ENCODE measurements around the gene ARID1B. TPM values are rescaled to one million over a fixed set of nuclear protein-coding genes. Genes with fewer than 3 reads are reported as not detected.

Gene ARID1B
- total RNA-seq, 1 experiment from 2014 or later: 86.3 TPM

DNA sequence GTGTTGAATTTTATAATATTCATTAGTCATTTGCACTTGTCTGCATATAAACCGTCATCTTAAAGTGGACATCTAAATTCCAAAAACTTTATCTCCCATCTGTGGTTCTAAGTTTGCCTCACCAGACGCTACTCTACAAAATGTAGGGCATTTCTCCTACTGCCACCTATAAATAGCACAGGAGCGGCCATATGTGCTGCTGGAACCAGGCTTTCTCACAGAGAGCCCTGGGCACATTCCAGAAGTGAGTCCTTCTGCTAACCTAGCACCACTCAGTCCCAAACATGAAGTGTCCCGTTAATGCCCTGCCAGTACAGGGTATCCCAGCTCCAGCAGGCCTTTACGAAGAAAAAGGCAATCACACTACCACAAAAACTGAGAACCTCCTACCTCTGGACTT is 392.5 kb downstream of the ARID1B start:
- DNase-seq (ENCODE audit: low spot score): no peak
- Histone ChIP-seq H3K36me3 (ENCODE audit: insufficient read depth, low read length, poor library complexity, severe bottlenecking) (no peaks in the 10 kb centered on the region), H3K4me3 (ENCODE audit: low read depth, low read length, poor library complexity, severe bottlenecking) (no peak overlapping the region), H3K27ac (ENCODE audit: low read depth, low read length, poor library complexity, severe bottlenecking) (no peak overlapping the region), H3K9me3 (ENCODE audit: low read depth, low read length, poor library complexity, severe bottlenecking) (no peaks in the 10 kb centered on the region), H3K27me3 (replicated peaks; ENCODE audit: insufficient read depth, low read depth, low read length, poor library complexity) (no peaks in the 10 kb centered on the region), H3K4me1 (ENCODE audit: insufficient read depth, low read length, poor library complexity, severe bottlenecking) (no peaks in the 10 kb centered on the region)
- intact Hi-C loops (cut with micrococcal nuclease; ENCODE audit: unreplicated experiment): no loop called here
- TF ChIP-seq, protein P1, sequence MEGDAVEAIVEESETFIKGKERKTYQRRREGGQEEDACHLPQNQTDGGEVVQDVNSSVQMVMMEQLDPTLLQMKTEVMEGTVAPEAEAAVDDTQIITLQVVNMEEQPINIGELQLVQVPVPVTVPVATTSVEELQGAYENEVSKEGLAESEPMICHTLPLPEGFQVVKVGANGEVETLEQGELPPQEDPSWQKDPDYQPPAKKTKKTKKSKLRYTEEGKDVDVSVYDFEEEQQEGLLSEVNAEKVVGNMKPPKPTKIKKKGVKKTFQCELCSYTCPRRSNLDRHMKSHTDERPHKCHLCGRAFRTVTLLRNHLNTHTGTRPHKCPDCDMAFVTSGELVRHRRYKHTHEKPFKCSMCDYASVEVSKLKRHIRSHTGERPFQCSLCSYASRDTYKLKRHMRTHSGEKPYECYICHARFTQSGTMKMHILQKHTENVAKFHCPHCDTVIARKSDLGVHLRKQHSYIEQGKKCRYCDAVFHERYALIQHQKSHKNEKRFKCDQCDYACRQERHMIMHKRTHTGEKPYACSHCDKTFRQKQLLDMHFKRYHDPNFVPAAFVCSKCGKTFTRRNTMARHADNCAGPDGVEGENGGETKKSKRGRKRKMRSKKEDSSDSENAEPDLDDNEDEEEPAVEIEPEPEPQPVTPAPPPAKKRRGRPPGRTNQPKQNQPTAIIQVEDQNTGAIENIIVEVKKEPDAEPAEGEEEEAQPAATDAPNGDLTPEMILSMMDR (conservative IDR thresholded peaks at IDR 0.05; ENCODE audit: low read depth, low read length): no peak
- TF ChIP-seq EZH2 (IDR thresholded peaks at IDR 0.05; ENCODE audit: borderline replicate concordance, low read depth, low read length, poor library complexity, severe bottlenecking): no peak
- ChIA-PET POLR2A (ENCODE audit: low non-redundant PET) (no interaction called here), CTCF (no interaction called here)
- BruUV-seq (replicated peaks): no TSS peak

DNA sequence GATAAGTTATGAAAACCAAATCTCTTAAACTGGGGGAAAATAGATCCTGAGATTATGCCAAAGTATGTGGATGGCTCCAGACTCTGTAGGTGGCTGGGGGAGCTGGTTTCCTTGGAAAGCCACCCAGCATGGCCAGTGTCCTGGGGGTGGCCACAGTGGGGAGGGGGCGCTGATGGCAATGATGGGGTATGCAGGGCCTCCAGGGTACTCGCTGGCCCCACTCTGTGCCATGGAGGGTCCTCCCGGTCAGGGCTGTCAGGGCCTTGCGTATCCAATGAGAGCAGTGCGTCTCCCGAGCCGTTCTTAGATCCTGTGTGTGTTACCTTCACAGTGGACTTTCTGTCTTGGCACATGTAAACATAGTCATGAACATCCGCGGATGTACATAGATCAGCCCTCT is 393.4 kb downstream of the ARID1B start:
- ChIA-PET POLR2A (ENCODE audit: low non-redundant PET) (no interaction called here), CTCF (no interaction called here)
- Histone ChIP-seq H3K4me3 (ENCODE audit: low read depth, low read length, poor library complexity, severe bottlenecking) (no peak overlapping the region), H3K9me3 (ENCODE audit: low read depth, low read length, poor library complexity, severe bottlenecking) (no peaks in the 10 kb centered on the region), H3K4me1 (ENCODE audit: insufficient read depth, low read length, poor library complexity, severe bottlenecking) (no peaks in the 10 kb centered on the region), H3K27me3 (replicated peaks; ENCODE audit: insufficient read depth, low read depth, low read length, poor library complexity) (no peaks in the 10 kb centered on the region), H3K36me3 (ENCODE audit: insufficient read depth, low read length, poor library complexity, severe bottlenecking) (no peaks in the 10 kb centered on the region), H3K27ac (ENCODE audit: low read depth, low read length, poor library complexity, severe bottlenecking) (no peak overlapping the region)
- TF ChIP-seq, protein P1 (conservative IDR thresholded peaks at IDR 0.05; ENCODE audit: low read depth, low read length): no peak
- no peak for TF ChIP-seq EZH2 (IDR thresholded peaks at IDR 0.05; ENCODE audit: borderline replicate concordance, low read depth, low read length, poor library complexity, severe bottlenecking)
- intact Hi-C loops (cut with micrococcal nuclease; ENCODE audit: unreplicated experiment): no loop called here
- no peak for DNase-seq (ENCODE audit: low spot score)
- BruUV-seq (replicated peaks): no TSS peak

DNA sequence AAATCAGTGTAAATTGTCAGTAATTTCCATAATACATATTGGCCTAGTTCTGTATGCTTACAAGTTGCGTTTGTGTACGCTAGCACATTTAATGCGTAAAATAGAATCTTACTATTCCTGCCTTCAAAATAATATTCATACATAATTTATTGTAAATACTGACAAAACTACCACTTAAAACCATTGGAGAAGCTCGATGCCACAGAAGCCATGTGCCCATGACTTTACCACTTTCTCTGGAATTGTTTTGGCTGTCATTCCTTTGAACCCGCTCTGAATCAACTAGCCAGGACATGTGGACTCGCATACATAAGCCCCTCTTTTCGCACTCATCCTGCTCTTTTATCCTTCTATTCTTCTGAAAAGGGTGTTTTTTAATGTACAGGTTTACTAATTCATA is 394.6 kb downstream of the ARID1B start:
- intact Hi-C loops (cut with micrococcal nuclease; ENCODE audit: unreplicated experiment): no loop called here
- H3K27me3 ChIP-seq (replicated peaks; ENCODE audit: insufficient read depth, low read depth, low read length, poor library complexity): no peaks in the 10 kb centered on the region
- POLR2A ChIA-PET (ENCODE audit: low non-redundant PET): no interaction called here
- H3K27ac ChIP-seq (ENCODE audit: low read depth, low read length, poor library complexity, severe bottlenecking): no peak overlapping the region
- TF ChIP-seq, protein P1 (conservative IDR thresholded peaks at IDR 0.05; ENCODE audit: low read depth, low read length): no peak
- no peak for TF ChIP-seq EZH2 (IDR thresholded peaks at IDR 0.05; ENCODE audit: borderline replicate concordance, low read depth, low read length, poor library complexity, severe bottlenecking)
- no peak for DNase-seq (ENCODE audit: low spot score)
- H3K4me3 ChIP-seq (ENCODE audit: low read depth, low read length, poor library complexity, severe bottlenecking): no peak overlapping the region
- no peaks in the 10 kb centered on the region for H3K4me1 ChIP-seq (ENCODE audit: insufficient read depth, low read length, poor library complexity, severe bottlenecking)
- BruUV-seq (replicated peaks): no TSS peak
- CTCF ChIA-PET: no interaction called here
- H3K9me3 ChIP-seq (ENCODE audit: low read depth, low read length, poor library complexity, severe bottlenecking): no peaks in the 10 kb centered on the region
- H3K36me3 ChIP-seq (ENCODE audit: insufficient read depth, low read length, poor library complexity, severe bottlenecking): no peaks in the 10 kb centered on the region
